Osteocyte (in vitro differentiated cells): ENCODE results near the gene GPC3. TPM values are rescaled to one million over a fixed set of nuclear protein-coding genes. Genes with fewer than 3 reads are reported as not detected.

ENCODE experiments used
- DNase-seq: peaks from one replicate; pipeline ENCODE4 v3.0.0; 2021; ENCODE audit warnings: mixed read lengths; ENCODE audit not compliant: unreplicated experiment; ENCODE audit errors: extremely low spot score
- H3K27ac Mint-ChIP-seq: one replicate; pipeline ENCODE4 v1.8.0; 2021; ENCODE audit warnings: mild to moderate bottlenecking, mixed read lengths; ENCODE audit not compliant: unreplicated experiment
- H3K27me3 Mint-ChIP-seq: one replicate; pipeline ENCODE4 v1.8.0; 2021; ENCODE audit warnings: mixed read lengths; ENCODE audit not compliant: unreplicated experiment
- H3K36me3 Mint-ChIP-seq: one replicate; pipeline ENCODE4 v1.8.0; 2021; ENCODE audit warnings: mixed read lengths; ENCODE audit not compliant: unreplicated experiment
- H3K4me1 Mint-ChIP-seq: one replicate; pipeline ENCODE4 v1.8.0; 2021; ENCODE audit warnings: mixed read lengths; ENCODE audit not compliant: unreplicated experiment
- H3K4me3 Mint-ChIP-seq: one replicate; pipeline ENCODE4 v1.8.0; 2021; ENCODE audit warnings: mild to moderate bottlenecking, moderate library complexity, mixed read lengths; ENCODE audit not compliant: unreplicated experiment
- H3K9me3 Mint-ChIP-seq: one replicate; pipeline ENCODE4 v1.8.0; 2021; ENCODE audit warnings: mixed read lengths; ENCODE audit not compliant: unreplicated experiment
- CTCF ChIP-seq: fragments of 200-600 bp; sonication (generic); IDR thresholded peaks from 2 replicates; pipeline ENCODE4 v1.5.0; 2021; ENCODE audit warnings: antibody characterized with exemption, mild to moderate bottlenecking, moderate library complexity
- total RNA-seq: library from RNA; stranded (reverse); gene quantifications from 2 replicates; pipeline ENCODE4 v1.2.1, GENCODE V29; 2021

Gene GPC3
- total RNA-seq, 1 donor from 2014 or later: 19.6 TPM

DNA sequence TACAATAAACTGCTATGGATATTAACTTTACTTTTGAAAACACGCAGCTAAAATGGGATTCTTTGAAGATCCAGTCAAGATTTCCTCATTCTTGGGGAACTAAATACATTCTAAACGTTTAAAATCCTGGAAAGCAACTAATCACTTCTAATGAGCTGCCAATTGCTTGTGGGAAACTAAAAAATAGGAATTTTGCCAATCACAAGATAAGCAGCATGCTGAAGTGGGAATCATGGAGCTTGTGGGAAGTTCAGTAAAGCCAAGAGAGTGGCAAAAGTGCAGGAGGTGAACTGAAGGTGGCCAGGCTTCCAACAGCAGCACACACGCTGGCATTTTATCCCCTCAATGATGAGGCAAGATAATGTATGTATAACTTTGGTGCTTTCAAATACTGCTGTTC, 133.0 kb downstream of the GPC3 start:
- DNase-seq: no peak
- no peak for TF ChIP-seq CTCF
- H3K4me3 Mint-ChIP-seq: no peak overlapping the region
- H3K36me3 Mint-ChIP-seq: no peaks in the 10 kb centered on the region
- H3K27me3 Mint-ChIP-seq: no peaks in the 10 kb centered on the region
- no peak overlapping the region for H3K27ac Mint-ChIP-seq
- peaks cover 11% of the 10 kb centered on the region for H3K4me1 Mint-ChIP-seq
- H3K9me3 Mint-ChIP-seq: no peaks in the 10 kb centered on the region

DNA sequence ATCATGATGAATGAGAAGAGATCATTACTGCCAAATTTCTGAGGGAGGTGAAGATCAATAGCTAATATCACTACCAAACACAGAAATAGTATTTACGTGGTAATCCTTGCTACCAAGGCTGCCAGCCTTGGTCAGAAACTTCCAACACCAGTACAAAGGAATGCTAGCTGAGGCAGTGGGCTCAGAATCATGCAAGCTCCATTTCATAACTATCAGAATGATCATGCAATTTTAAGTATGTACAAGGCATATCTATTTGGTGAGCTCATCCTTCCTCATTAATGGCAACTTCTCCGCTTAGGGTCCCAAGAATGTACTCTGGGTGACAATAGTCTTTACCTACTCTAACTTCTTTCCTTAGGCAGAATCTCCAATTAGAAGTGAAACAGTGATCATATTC, 135.0 kb downstream of the GPC3 start:
- Mint-ChIP-seq H3K27ac (no peak overlapping the region), H3K4me1 (peaks cover 29% of the 10 kb centered on the region), H3K27me3 (no peaks in the 10 kb centered on the region), H3K9me3 (no peaks in the 10 kb centered on the region), H3K36me3 (no peaks in the 10 kb centered on the region), H3K4me3 (no peak overlapping the region)
- TF ChIP-seq CTCF: no peak
- DNase-seq: no peak

- DNase-seq: no peak
- no peak overlapping the region for H3K4me3 Mint-ChIP-seq
- H3K4me1 Mint-ChIP-seq: peaks cover 31% of the 10 kb centered on the region
- H3K36me3 Mint-ChIP-seq: no peaks in the 10 kb centered on the region
- H3K27me3 Mint-ChIP-seq: no peaks in the 10 kb centered on the region
- H3K27ac Mint-ChIP-seq: no peak overlapping the region
- H3K9me3 Mint-ChIP-seq: no peaks in the 10 kb centered on the region
- no peak for TF ChIP-seq CTCF
These were observed 135.7 kb downstream of the GPC3 start for GRCh38 chrX:133849676-133850075.

DNA sequence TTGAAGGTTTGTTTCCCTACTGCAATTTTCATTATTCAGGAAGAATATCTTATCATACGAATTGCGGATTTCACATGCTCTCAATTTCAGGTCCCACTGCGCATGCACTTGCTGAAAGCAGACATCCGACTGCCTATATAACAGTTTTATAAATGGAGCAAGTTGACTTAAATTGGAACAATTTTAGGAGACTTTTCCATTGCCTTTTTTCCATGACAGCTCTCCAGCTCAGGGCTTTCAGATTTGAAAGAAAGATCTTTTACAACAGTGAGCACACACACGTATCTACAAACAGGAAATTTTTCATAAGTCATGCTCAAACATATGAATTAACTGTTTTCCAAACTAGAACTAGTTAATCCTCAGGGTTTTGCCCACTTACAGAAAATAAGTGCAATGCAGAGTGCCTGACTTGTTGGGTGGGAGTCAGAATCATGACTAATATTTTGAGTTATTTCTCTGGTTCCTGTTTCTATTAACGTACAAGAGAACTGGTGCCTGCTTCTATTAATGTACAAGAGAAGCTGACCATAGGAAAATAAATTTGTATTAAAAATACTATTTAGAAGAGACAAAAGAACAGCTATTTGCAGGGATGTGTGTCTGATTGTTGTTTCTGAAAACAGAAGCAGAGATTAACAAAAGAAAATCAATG, 137.9 kb downstream of the GPC3 start:
- no peak for DNase-seq
- H3K27me3 Mint-ChIP-seq: no peaks in the 10 kb centered on the region
- H3K27ac Mint-ChIP-seq: peak overlapping the region; percentile 33
- peaks cover 31% of the 10 kb centered on the region for H3K4me1 Mint-ChIP-seq
- TF ChIP-seq CTCF: no peak
- H3K9me3 Mint-ChIP-seq: no peaks in the 10 kb centered on the region
- no peaks in the 10 kb centered on the region for H3K36me3 Mint-ChIP-seq
- H3K4me3 Mint-ChIP-seq: no peak overlapping the region

- Mint-ChIP-seq H3K27ac (peak overlapping the region; percentile 58), H3K27me3 (no peaks in the 10 kb centered on the region), H3K4me3 (no peak overlapping the region), H3K9me3 (no peaks in the 10 kb centered on the region), H3K4me1 (peaks cover 31% of the 10 kb centered on the region), H3K36me3 (no peaks in the 10 kb centered on the region)
- DNase-seq: no peak
- no peak for TF ChIP-seq CTCF
These were observed 139.1 kb downstream of the GPC3 start for GRCh38 chrX:133846311-133846710.
